Stimulated activated CD4-positive, alpha-beta T cell treated with anti-CD3 and anti-CD28 coated beads, Interleukin-4, amount 100 ng/mL, for 4 hours (primary cell): ENCODE data around the gene FKBP15.
"Not testable (repeated sequence)": the region's sequence is repeated elsewhere in the genome, so short reads cannot be mapped to it uniquely, and the experiment has no call there.

ENCODE experiments used
- DNase-seq, 2 experiments: peaks; one replicate each; pipeline ENCODE4 v3.0.0-alpha.2; 2020

The FKBP15 gene

DNA sequence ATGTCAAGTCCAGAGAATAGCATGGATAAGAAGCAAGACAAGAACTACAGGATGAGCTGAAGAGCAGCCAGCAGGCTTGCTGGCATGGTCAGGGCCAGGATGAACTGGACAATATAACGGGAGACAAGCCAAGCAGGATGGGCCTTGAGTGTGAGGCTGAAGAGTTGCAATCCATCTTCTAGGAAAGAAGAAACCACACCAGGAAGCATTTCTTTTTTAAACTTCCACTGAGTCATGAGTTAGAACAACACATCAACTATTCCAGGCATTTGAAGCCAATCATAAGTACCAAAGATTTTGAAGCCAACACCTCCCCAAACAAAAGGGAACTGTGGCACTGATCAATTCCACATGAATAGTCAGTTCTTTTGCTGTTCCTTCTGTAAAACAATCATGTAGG is 43.0 kb downstream of the FKBP15 start:
- no peak for DNase-seq

DNA sequence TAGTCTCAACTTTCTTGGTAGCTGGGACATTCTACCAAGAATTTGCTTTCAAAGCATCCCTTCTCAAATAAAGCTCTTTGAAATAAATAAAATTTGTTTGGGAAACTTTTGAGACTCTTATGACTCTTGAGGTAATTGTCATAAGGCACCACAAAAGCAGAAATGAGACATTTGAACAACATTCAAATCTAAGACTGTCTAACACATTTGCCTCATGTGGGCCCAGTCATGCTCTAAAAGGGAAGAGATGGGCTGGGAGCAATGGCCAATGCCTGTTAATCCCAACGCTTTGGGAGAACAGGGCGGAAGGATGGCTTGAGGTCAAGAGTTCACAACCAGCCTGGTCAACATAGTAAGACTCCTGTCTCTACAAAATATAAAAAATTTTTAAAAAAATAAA is 43.8 kb downstream of the FKBP15 start:
- DNase-seq, result no peak

DNA sequence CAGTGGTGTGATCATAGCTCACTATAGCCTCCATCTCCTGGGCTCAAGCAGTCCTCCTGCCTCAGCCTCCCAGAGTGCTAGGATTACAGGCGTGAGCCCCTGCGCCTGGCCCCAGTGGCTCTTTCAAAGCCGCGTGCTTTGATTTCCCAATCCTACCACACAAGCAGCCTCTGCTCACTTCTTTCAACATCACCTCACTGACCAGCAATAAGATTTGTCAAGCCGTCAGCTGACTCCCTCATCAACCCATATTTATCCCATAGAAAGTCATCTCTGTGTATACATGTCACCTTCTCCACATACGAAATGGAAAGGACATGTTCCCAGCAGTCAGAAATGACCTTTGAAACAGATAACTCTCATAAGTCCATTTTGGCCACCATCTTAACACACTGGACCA is 44.3 kb downstream of the FKBP15 start:
- no peak for DNase-seq

DNA sequence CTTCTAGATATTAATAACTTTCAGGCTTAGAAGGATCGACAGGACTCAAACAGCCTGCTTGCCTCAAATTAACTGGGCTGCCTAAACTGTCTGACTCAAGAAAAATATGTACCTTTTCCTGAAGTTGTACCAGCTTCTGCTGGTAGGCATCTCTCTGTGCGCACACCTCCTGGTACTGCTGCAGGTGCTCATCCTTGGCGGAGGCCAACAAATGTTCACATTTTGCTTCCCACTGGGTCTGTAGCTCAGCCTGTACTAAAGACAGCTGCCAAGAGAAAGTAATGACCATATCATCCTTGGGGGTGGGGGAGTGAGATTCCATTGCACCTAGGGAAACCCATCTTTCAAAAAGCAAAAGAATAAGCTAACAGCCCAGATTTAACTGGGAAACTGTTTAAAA is 47.7 kb downstream of the FKBP15 start:
- no peak for DNase-seq

DNA sequence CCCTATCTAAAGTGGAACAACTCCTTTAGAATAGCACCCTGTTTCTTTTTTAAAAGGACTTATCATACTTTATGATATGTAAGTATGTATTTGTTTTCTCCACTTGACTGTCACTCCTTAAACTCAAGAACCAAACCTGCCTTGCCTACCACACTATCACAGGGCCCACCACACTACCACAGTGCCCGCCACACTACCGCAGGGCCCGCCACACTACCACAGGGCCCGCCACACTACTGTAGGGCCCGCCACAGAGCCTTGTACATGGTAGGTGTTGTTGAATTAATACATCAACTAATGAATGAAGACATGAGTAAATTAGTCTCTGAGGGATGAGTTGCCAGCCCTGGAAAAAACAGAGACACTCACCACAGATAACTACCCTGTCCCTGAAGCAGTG is 52.3 kb downstream of the FKBP15 start:
- no peak for DNase-seq

DNA sequence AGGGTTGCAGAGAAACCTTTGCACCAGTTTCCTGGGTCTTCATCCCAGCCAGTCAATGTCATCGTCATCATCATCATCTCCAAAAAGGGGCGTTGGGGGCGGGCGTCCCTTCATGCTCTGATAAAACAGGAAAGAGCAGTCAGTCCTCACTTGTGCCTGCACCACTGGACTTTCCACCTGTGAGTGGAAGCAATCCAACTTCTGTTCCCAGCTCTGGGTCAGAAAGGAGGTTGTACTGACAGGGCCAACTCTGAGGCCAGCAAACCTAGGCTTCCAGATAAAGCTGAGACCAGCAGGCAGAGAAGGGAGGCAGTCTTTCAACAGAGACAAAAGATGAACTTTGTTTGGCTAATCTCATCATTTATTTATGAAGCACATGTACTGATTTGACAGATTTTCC is 55.0 kb downstream of the FKBP15 start:
- DNase-seq, result no peak

DNA sequence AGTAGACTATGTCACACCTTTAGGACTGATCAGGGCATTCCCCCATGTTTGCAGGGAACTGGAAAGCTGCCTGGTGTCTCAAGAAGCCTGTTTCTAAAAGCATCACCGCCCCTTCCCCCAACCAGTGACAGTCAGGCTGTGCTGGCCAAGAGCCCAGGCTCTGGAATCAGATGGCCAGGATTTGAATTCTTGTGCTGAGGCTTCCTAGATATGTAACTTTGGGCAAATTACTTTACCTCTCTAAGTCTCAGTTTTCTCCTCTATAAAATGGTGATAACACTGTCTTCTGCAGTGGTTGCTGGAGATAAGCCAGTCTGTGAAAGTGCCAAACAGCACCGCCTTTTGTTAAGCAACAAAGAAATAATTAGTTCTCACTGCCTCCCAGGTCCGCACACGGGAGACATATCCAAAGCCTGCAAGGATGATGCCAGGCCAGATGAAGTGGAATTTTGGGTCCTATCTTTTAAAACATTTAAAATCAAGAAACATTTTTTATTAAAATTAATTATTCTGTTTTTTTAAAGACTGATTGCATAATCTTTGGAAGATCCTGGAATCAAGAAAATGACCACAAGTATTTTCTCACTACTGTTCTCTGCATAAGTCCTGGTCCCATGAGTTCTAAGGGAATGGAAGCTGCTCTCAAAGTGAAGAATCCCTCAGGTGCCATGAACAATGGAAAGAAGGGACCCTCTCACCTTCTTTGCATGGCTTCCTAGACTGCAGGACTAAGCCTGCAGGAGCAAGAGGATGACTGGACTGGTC is 56.4 kb downstream of the FKBP15 start:
- DNase-seq, result no peak

DNA sequence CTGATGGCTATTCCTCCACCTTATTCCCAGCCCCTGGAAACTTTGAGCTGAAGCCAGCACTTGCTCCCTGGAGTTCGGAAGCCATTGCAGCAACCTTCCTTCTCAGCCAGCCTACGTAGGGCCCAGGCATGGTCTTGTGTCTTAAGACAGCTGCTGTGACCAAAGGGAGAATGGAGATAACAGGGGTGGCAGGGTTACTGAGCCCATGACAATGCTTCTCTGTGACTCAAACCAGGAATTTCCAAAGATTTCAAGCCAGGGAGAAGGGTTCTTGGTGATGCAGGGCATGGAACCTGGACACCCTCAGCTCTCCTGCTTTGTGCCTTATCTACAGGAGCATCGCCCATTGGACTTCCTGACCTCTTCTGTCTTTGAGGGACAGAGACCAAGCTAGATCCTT is 58.1 kb downstream of the FKBP15 start:
- DNase-seq, result no peak

DNA sequence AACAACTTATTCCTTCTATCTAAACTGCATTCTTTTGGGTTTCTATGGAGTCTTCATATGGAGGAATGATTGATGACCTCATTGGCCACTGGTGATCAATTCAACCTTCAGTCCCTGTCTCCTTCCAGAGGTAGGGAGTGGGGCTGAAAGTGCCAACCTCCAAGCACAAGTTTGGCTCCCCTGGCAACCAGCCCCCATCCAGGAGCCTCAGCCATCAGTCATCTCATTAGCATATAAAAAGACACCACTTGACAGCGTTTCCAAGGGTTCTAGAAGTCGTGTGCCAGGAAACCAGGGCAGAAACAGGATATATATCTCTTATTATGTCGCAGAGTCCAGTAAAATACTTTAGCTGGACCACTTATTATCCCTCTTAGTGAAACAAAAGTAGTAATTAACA is 60.5 kb downstream of the FKBP15 start:
- DNase-seq, result no peak

DNA sequence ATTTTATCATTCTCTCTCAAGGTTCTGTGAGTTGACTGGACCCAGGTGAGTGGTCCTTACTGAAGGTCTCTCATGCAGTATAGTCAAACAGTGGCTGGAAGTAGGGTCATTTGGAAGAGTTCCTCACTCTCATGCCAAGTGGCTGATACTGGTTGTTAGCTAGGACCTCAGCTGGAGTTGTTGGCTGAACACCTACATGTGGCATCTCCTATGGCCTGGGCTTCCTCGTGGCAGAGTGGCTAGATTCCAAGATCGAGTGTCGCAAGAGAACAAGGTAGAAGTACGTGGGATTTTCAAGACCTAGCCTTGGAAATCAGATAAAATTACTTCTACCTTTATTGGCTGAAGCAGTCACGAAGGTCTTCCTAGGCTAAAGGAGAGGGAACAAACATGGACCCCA is 62.6 kb downstream of the FKBP15 start:
- no peak for DNase-seq

DNA sequence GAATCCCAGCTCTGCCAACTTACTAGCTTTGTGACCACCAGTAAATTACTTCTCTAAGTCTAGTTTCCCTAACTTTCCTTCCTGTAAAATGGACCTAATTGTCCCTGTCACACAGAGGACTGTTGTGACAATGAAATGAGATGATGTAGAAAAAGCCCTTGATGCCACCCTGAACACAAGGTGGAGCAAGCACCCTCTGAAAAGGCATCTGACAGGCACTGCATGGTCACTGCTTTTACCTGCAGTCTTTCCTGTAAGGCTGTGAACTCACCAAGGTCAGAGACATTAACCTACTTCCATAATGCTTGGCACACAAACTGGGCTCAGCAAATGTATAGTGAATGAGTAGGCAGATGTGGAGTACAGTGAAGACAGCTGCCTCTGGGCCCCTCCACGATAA is 64.2 kb downstream of the FKBP15 start:
- no peak for DNase-seq

DNA sequence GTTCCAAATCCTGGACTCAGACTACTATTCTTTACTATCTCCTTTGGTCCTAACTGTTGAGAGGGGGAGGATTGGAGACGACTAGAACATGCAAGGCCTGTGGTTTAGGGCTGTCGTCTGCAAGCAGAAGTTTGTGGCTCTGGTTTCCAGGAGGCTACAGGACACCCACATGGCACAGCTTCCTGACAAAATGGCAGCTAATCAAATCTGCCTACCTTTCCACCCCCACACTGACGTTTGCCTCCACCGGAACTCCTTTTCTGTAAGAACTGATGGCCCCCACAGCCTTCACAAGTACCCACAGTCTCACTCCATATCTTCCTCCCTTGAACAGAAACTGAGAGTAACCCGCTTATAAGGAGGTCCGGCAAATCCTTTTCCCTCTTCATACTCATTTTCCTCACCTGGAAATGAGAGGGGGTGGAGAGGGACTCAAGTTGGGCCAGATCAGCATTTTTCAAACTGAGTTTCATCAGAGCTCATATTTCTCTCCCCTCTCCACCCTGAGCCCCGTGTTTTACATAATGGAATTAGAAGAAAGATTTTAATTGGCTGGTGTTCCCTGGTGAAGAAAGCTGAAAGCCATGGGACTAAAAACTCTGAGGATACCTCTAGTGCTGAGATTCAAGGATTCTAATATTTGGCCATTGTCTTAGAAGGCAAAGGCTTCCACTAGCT is 65.0 kb downstream of the FKBP15 start:
- peak in 1 of 2 experiments; percentile 69 for DNase-seq

DNA sequence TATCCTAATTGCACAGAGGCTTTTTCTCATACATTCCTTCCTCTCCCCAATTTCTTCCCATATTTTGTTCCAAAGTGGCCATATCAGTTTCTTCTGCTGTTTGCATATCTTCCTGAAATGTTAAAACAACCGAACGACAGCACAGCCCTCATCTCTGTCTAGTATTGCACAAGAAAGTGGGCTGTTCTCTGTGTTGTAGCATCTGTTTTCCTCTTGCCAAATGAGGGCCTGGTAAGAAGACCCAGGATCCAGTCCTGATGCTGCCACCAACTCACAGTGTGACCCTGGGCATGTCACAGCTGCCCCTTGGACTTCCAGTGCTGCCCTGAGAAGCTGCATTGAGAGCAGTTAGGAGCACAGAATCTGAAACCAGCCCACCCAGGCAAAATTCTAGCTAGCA is 66.1 kb downstream of the FKBP15 start:
- no peak for DNase-seq

DNA sequence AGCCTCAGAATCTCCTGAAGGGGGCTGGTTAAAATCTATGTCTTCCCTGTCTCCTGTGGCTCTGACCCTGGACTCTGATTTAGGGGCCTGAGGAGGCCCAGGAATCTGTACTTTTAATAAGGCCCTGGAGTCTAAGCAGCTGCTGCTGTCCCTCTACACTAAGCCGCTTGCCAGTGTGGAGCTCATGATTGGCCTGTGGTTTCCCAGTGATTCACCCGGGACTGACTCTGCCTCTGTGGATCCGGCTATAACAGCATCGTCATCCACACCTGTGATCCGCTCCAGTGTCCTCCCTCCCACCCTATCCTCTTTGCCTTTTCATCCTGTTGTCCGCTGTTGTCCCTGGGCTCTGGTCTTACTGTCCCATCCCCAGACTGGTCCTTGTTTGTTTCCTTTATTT is 66.6 kb downstream of the FKBP15 start:
- DNase-seq, result no peak

DNA sequence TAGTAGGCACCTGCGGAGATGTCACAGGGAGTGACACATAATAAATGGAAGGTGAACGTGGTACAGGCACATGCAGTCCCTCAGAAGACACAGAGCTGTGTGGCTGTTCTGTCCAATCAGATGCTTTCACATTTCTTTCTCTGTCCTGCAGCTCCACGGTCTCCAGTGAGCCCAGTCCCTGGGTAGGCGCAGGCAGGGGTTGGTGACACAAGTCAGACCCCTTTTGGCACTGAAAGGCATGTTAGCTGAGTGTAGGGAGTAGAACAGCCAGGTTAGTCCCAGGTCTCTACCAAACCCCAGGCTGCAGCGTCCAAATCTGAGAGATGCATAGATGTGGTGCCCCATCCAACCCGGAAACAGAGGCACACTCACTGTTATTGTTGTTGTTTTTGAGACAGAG is 67.5 kb downstream of the FKBP15 start:
- no peak for DNase-seq

DNA sequence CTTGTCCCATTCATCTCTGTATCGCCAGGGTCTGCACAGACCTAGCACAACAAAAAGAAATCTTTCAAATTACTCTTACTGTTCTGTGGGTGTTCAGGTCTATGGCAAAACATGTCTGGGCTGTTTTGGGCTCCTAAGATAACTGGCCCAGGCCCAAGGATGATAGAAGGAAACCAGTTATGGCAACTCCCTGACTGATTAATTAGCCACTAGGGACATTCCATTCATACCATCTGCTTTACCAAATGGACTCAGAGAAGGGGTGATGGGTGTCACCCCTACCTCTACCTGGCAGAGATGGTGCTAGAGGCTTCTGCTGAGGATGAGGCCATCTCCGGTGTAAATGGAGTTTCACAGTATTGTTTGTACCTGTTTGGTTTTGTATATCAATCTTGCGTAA is 68.4 kb downstream of the FKBP15 start:
- DNase-seq, result no peak

DNA sequence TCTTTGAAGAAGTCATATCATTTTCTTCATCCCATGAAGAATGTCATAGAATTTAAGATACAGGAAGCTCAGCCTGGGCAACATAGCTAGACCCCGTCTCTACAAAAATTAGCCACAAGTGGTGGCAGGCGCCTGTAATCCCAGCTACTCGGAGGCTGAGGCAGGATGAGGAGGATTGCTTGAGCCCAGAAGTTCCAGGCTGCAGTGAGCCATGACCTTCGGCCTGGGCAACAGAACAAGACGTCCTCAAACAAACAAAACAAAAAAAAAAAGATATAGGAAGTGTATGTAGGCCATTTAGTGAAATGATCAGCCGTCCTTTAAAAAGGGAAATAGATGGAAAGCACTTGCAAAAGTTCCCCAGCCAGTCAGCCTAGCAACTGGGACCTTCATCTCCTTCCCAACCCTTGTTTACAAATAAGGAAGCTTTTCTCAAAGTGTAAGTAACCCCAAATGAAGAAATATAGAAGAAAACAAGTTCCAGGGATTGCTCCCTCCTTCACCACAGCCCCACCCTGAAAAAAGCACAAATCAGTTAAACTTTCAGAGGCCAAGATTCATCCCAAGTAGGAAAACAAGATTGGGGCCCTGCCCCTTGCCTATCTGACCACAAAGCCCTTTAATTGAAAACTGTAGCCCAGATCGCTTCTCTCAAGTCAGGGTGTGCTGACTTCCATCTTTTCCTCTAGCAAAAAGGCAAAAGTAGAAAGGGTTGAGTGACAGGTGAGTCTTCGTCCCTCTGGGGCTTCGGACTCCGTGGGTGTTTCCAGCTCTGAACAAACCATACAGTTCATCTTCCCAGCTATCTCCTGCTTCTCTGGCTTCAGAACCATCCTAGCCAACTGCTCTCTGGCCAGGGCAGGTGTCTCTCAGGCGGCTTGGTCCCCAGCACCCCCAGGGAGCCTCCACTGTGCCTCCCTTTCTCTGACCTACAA is 69.1 kb downstream of the FKBP15 start:
- DNase-seq, result no peak

DNA sequence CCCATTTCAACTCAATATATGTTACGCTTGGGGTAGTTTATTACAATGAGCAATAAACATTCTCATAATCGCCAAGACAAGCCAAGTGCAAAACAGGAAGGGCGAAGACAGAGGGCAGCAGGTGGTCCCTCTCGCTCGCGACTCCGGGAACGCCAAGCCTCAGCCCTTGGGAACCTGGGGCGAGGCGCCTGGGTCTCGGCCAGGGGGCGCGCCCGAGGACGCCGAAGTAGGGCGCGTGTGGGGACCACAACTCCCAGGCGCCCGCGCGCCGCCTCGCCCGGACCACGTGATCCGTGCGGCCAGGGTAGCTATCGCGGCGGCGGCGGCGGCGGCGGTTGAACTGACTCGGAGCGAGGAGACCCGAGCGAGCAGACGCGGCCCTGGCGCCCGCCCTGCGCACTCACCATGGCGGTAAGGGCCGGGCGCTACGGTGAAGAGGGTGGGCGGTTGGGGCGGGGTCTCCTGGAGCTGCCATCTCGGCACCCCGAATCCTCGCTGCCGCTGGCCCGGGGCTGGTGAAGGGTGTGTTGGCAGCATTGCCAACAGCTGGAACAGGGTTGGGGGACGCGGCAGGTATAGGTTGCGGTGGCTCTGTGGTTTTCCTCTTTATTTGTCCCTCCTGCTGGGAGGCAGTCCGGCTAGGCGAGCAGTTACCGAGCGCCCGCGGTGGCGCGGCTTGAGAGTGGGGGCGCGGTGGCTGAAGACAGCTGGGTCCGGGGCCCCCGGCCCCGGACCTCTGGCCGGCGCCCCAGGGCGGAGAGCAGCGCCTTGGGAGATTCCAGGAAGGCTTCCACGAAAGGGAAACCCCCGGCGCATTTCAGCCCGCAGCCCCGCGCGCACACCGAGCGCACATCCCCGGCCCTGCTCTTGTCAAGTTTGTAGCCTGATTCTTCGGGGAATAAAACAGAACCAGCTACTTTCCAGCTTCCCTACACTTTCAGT is 70.1 kb downstream of the FKBP15 start, which contains the start of gene SLC31A2:
Gene SLC31A2, plus strand, starts transcription at position 338 of the 942 bp plus-strand sequence. Its CDS starts 68 bp downstream, at position 406.
- DNase-seq, result peak; percentile 84 to 88

DNA sequence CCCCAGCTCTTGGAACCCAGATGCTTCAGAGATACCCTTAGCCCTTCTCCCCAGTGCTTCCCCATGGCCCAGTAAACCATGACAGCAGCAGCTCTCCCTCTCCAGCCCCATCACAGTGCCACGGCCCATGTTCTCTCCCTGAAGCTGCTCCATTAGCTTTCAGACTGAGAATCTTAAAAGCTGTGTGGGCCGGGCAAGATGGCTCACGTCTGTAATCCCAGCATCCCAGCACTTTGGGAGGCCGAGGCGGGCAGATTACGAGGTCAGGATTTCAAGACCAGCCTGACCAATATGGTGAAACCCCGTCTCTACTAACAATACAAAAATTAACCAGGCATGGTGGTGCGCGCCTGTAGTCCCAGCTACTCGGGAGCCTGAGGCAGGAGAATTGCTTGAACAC is 71.5 kb downstream of the FKBP15 start:
- DNase-seq, result not testable (repeated sequence)

DNA sequence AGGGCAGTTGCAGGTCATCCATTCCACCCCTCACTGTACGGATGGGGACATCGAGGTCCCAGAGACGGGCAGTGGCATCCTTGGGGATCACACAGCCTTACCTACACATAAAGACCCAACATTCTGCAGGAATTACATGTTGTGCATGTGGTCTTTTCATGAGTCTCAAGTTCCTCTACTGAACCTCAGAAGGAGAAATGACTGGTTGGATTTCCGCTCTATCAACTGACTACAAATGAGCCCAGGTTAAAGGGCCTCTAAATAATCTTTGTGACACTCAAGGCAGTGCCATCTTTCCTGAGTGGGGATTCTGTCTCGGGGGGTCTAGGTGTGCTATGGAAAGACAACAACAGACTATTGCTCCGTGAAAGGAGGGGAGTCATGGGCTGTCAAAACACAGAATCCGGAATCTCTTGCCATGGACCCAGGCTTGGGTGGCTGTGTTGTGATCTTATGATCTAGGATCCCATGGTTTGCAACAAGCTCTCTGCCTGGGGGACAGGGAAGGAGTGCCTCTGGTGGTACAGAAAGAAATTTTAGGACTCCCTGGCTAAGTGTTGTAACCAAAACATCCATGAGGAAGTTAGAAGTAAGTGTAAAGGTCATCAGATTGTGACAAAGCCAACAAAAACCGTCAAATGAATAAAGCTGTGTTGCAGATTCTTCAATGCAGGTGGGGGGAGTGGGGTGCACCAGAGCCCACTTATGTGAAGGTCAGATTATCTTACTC is 72.1 kb downstream of the FKBP15 start:
- DNase-seq, result no peak

DNA sequence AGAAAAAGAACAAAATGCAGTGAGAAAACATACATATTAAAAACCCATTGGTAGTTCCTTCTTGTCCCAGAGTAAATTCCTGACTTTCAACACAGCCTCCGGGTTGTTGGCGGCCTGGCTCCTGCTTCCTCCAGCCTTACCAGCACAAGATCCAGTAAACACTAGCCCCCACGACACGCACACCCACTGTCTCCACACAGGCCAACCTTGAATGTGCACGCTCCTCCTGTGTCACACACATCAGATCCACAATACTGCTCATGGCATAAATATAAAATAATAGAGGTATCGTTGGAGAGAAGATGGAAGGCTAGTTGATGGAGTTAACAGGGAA is 72.7 kb downstream of the FKBP15 start:
- DNase-seq, result no peak
